IMR-90 (cell line): ENCODE data around the gene RNF4. TPM values are rescaled to one million over a fixed set of nuclear protein-coding genes. Genes with fewer than 3 reads are reported as not detected.

ENCODE experiments used
- ATAC-seq: fragments of 200-7000 bp; cut with Tn5 transposase; 2 replicates; pipeline ENCODE4 v1.9.1; 2020; ENCODE audit warnings: low read depth, mild to moderate bottlenecking, moderate library complexity
- BruUV-seq: library from RNA; stranded (reverse); fragments of 400-500 nt; replicated peaks from 2 replicates; lab custom pipeline; 2021; lab: Mats Ljungman, UMichigan
- CTCF ChIA-PET: fragments of 300-600 bp; formaldehyde crosslinking; extraction: SDS; loops from one replicate; lab custom pipeline; 2021; ENCODE audit warnings: antibody characterized with exemption; lab: Yijun Ruan, JAX
- POLR2A ChIA-PET: fragments of 300-600 bp; sonication (Branson Sonifier 250); formaldehyde crosslinking; loops from one replicate; lab custom pipeline; 2022; ENCODE audit warnings: antibody characterized with exemption; ENCODE audit not compliant: unreplicated experiment; lab: Charles Lee
- DNase-seq: peaks from one replicate; pipeline ENCODE4 v3.0.0; 2013
- H2AFZ ChIP-seq: replicated peaks from 2 replicates; pipeline ENCODE3; 2013; ENCODE audit warnings: low read length, mild to moderate bottlenecking; ENCODE audit not compliant: poor library complexity
- H2AK5ac ChIP-seq: 2 replicates; pipeline ENCODE4 v1.6.1; 2013; ENCODE audit warnings: low read depth, low read length, inconsistent platforms
- H2AK9ac ChIP-seq: replicated peaks from 2 replicates; pipeline ENCODE3; 2013; ENCODE audit warnings: mild to moderate bottlenecking, low read depth, low read length, moderate library complexity; ENCODE audit not compliant: poor library complexity
- H2BK120ac ChIP-seq: 2 replicates; pipeline ENCODE4 v1.6.1; 2013; ENCODE audit warnings: low read depth, low read length, inconsistent platforms
- H2BK15ac ChIP-seq: 3 replicates; pipeline ENCODE4 v1.6.1; 2013; ENCODE audit warnings: low read depth, low read length, inconsistent platforms
- H2BK20ac ChIP-seq: 2 replicates; pipeline ENCODE4 v1.6.1; 2013; ENCODE audit warnings: low read depth, mild to moderate bottlenecking, inconsistent platforms, low read length, moderate library complexity
- H2BK5ac ChIP-seq: 2 replicates; pipeline ENCODE4 v1.6.1; 2013; ENCODE audit warnings: mild to moderate bottlenecking, low read depth, low read length, inconsistent platforms; ENCODE audit not compliant: poor library complexity, severe bottlenecking
- H3K14ac ChIP-seq: replicated peaks from 2 replicates; pipeline ENCODE4 v1.6.1; 2013; ENCODE audit warnings: low read depth, low read length, inconsistent platforms
- H3K18ac ChIP-seq: 2 replicates; pipeline ENCODE4 v1.6.1; 2013; ENCODE audit warnings: low read depth, low read length, control low read depth
- H3K23ac ChIP-seq: 2 replicates; pipeline ENCODE4 v1.6.1; 2013; ENCODE audit warnings: low read depth, low read length, inconsistent platforms
- H3K27ac ChIP-seq: 2 replicates; pipeline ENCODE4 v1.5.1; 2013; ENCODE audit warnings: mild to moderate bottlenecking, control low read depth, low read length; ENCODE audit not compliant: insufficient read depth
- H3K27me3 ChIP-seq: 2 replicates; pipeline ENCODE4 v1.6.1; 2013; ENCODE audit warnings: low read length; ENCODE audit not compliant: control insufficient read depth, insufficient read depth
- H3K36me3 ChIP-seq: 2 replicates; pipeline ENCODE4 v1.6.1; 2013; ENCODE audit warnings: low read length, mixed read lengths; ENCODE audit not compliant: control insufficient read depth, insufficient read depth
- H3K4ac ChIP-seq: 2 replicates; pipeline ENCODE4 v1.6.1; 2013; ENCODE audit warnings: low read depth, low read length, inconsistent platforms
- H3K4me1 ChIP-seq: 2 replicates; pipeline ENCODE4 v1.6.1; 2013; ENCODE audit warnings: low read length, mixed read lengths; ENCODE audit not compliant: control insufficient read depth, insufficient read depth
- H3K4me2 ChIP-seq: 2 replicates; pipeline ENCODE4 v1.6.1; 2013; ENCODE audit warnings: low read depth, mild to moderate bottlenecking, control low read depth, low read length, moderate library complexity
- H3K4me3 ChIP-seq: 2 replicates; pipeline ENCODE4 v1.5.1; 2013; ENCODE audit warnings: low read depth, mild to moderate bottlenecking, control low read depth, low read length, moderate library complexity; ENCODE audit not compliant: insufficient read depth
- H3K56ac ChIP-seq: 2 replicates; pipeline ENCODE4 v1.6.1; 2013; ENCODE audit warnings: low read length, inconsistent platforms; ENCODE audit not compliant: insufficient read depth; ENCODE audit errors: extremely low read depth
- H3K79me1 ChIP-seq, 2 experiments: 2 replicates each; pipeline ENCODE4 v1.6.1; 2013; ENCODE audit warnings: low read length in 2 of 2, inconsistent platforms in 1 of 2, low read depth in 1 of 2
- H3K9ac ChIP-seq: 2 replicates; pipeline ENCODE4 v1.6.1; 2013; ENCODE audit warnings: low read depth, low read length, control low read depth
- H3K9me1 ChIP-seq: 2 replicates; pipeline ENCODE4 v1.6.1; 2013; ENCODE audit warnings: low read length, inconsistent platforms; ENCODE audit not compliant: insufficient read depth
- H3K9me3 ChIP-seq: 2 replicates; pipeline ENCODE4 v1.6.1; 2013; ENCODE audit warnings: low read length; ENCODE audit not compliant: control insufficient read depth, insufficient read depth
- H4K20me1 ChIP-seq: 2 replicates; pipeline ENCODE4 v1.6.1; 2013; ENCODE audit warnings: low read length, inconsistent platforms; ENCODE audit not compliant: insufficient read depth
- H4K5ac ChIP-seq: 2 replicates; pipeline ENCODE4 v1.6.1; 2013; ENCODE audit warnings: mild to moderate bottlenecking, low read depth, low read length, control low read depth
- H4K8ac ChIP-seq, 2 experiments: 2 replicates each; pipeline ENCODE4 v1.6.1; 2013; ENCODE audit warnings: low read depth in 2 of 2, low read length in 2 of 2, control low read depth in 1 of 2, inconsistent platforms in 1 of 2
- H4K91ac ChIP-seq: 2 replicates; pipeline ENCODE4 v1.6.1; 2013; ENCODE audit warnings: low read depth, low read length, inconsistent platforms; ENCODE audit not compliant: insufficient read depth
- MAFK ChIP-seq: IDR thresholded peaks from 2 replicates; pipeline ENCODE4 v1.6.1; 2012; ENCODE audit warnings: low read depth, low read length, improper control_type of control experiment
- MAZ ChIP-seq: IDR thresholded peaks from 2 replicates; pipeline ENCODE4 v1.6.1; 2012; ENCODE audit warnings: low read depth, mild to moderate bottlenecking, low read length, improper control_type of control experiment, moderate library complexity, borderline replicate concordance
- RAD21 ChIP-seq: IDR thresholded peaks from 2 replicates; pipeline ENCODE4 v1.6.1; 2012; ENCODE audit warnings: low read length, improper control_type of control experiment
- SMC3 ChIP-seq: fragments of 150-350 bp; IDR thresholded peaks from 2 replicates; pipeline ENCODE4 v1.6.1; 2016; ENCODE audit warnings: low read depth, mild to moderate bottlenecking, antibody characterized with exemption, low read length, moderate library complexity
- WGBS, 2 experiments: methylation state at CpG; one replicate each; pipeline versions ENCODE4 v1.1.5 to v1.1.7; 2013; ENCODE audit warnings: missing lambda C conversion rate in 2 of 2; ENCODE audit not compliant: insufficient read length in 1 of 2; ENCODE audit errors: extremely low coverage in 2 of 2; 5-methylcytosine and 5-hydroxymethylcytosine counted together
- dilution Hi-C: fragments of 300-500 bp; cut with HindIII; formaldehyde crosslinking; loops from one replicate; pipeline ENCODE4 v1.14.3; 2018; ENCODE audit warnings: low sequenced_read_pairs; ENCODE audit not compliant: unreplicated experiment
- in situ Hi-C: fragments of 300-500 bp; cut with MboI; formaldehyde crosslinking; loops from 3 replicates; pipeline ENCODE4 v1.14.3; 2019; ENCODE audit warnings: low sequenced_read_pairs, inconsistent platforms, mixed read lengths
- intact Hi-C: fragments of 100-400 bp; cut with micrococcal nuclease; formaldehyde crosslinking; loops from 2 replicates; pipeline ENCODE4 v1.10.0; 2022
- polyA plus RNA-seq, 3 experiments: library from polyadenylated mRNA; depleted of rRNA; stranded (reverse); fragments of >200 nt; gene quantifications; 2 replicates each; pipeline ENCODE4 v1.2.3, GENCODE V29; 2012; ENCODE audit warnings: low replicate concordance in 1 of 3
- total RNA-seq: library from RNA; depleted of rRNA; stranded (reverse); fragments of >200 nt; gene quantifications from 2 replicates; pipeline ENCODE4 v1.2.3, GENCODE V29; 2012

RNF4 gene
- total and polyA plus RNA-seq, 2 of the 4 experiments (the other 2 are of a cell fraction) = 63.8 to 73.8 TPM

- H3K9me3 ChIP-seq = no peaks in the 10 kb centered on the region
- H3K4ac ChIP-seq = no peak overlapping the region
- H4K8ac ChIP-seq = no peak overlapping the region
- H3K4me3 ChIP-seq = no peak overlapping the region
- no peak for DNase-seq
- H2BK15ac ChIP-seq = no peak overlapping the region
- no peak overlapping the region for H2BK120ac ChIP-seq
- POLR2A ChIA-PET = no interaction called here
- H3K79me1 ChIP-seq = peaks cover 45 to 72% of the 10 kb centered on the region in 2 experiments
- H3K56ac ChIP-seq = no peak overlapping the region
- no peaks in the 10 kb centered on the region for H3K27me3 ChIP-seq
- no peak overlapping the region for H2AK5ac ChIP-seq
- dilution Hi-C loops (no loop called here), intact Hi-C loops (no loop called here), in situ Hi-C loops (no loop called here)
- H2AK9ac ChIP-seq = no peak overlapping the region
- peaks cover 44% of the 10 kb centered on the region for H4K20me1 ChIP-seq
- no peak overlapping the region for H3K4me2 ChIP-seq
- no peak overlapping the region for H2BK20ac ChIP-seq
- no peak overlapping the region for H2AFZ ChIP-seq
- H2BK5ac ChIP-seq = no peak overlapping the region
- no peak for ATAC-seq
- H4K91ac ChIP-seq = no peak overlapping the region
- no peak for TF ChIP-seq RAD21
- no peak for TF ChIP-seq MAFK
- TF ChIP-seq MAZ = no peak
- TF ChIP-seq SMC3 = no peak
- no peak overlapping the region for H3K27ac ChIP-seq
- BruUV-seq = no TSS peak
- peaks cover 2% of the 10 kb centered on the region for H3K4me1 ChIP-seq
- H4K5ac ChIP-seq = no peak overlapping the region
- H3K14ac ChIP-seq = no peak overlapping the region
- peaks cover 16% of the 10 kb centered on the region for H3K9me1 ChIP-seq
- 100% methylated on average over 2 of the region's 9 CpGs; no CpG with 5 or more reads in 1 of the 2 experiments for WGBS, 2 experiments
- CTCF ChIA-PET = no interaction called here
- no peak overlapping the region for H3K23ac ChIP-seq
- peaks cover 57% of the 10 kb centered on the region for H3K36me3 ChIP-seq
- H3K18ac ChIP-seq = no peak overlapping the region
- no peak overlapping the region for H3K9ac ChIP-seq
Measured at GRCh38 chr4:2497931-2498330, 29.0 kb downstream of the RNF4 start.
